Suprapubic skin (tissue), 4 donors: Measurements from ENCODE around the gene ADGRB3.

ENCODE experiments used
- EP300 ChIP-seq: sonication (generic); formaldehyde crosslinking; IDR thresholded peaks from one replicate; pipeline ENCODE4 v1.6.1; 2017; ENCODE audit warnings: antibody characterized with exemption
- POLR2A ChIP-seq, 2 donors: fragments of 450-650 bp; IDR thresholded peaks; one replicate each; pipeline ENCODE4 v1.6.1; 2017; ENCODE audit warnings: antibody characterized with exemption in 2 of 2, mild to moderate bottlenecking in 2 of 2, moderate library complexity in 2 of 2
- POLR2AphosphoS5 ChIP-seq, 3 donors: sonication (generic); formaldehyde crosslinking; IDR thresholded peaks; one replicate each; pipeline ENCODE4 v1.6.1; 2017; ENCODE audit warnings: antibody characterized with exemption in 3 of 3
- TF ChIP-seq, protein P1 (sequence below), 2 donors: fragments of 200-600 bp in 1 of 2; fragments of 450-650 bp in 1 of 2; sonication (generic) in 1 of 2; IDR thresholded peaks; one replicate each; pipeline ENCODE4 v1.5.1; 2016 to 2019; ENCODE audit warnings: antibody characterized with exemption in 2 of 2, mild to moderate bottlenecking in 1 of 2, moderate library complexity in 1 of 2

DNA sequence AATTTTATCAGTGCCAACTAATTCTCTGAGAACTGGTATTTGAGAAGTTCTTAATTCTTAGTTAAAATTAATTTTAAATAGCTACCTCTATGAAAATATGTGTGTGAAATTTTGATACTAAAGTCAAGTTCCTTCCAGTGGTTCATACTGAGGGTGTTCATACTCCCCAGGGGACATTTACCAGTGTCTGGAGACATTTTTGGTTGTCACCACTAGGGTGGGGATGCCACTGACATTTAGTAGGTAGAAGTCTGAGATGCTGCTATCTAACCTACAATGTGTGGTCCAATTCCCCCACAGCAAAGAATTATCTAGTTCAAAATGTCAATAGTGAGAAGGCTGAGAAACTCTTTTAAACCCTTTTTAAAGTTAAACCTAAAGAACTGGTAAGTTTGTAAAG is 463.8 kb downstream of the ADGRB3 start:
- TF ChIP-seq, protein P1, sequence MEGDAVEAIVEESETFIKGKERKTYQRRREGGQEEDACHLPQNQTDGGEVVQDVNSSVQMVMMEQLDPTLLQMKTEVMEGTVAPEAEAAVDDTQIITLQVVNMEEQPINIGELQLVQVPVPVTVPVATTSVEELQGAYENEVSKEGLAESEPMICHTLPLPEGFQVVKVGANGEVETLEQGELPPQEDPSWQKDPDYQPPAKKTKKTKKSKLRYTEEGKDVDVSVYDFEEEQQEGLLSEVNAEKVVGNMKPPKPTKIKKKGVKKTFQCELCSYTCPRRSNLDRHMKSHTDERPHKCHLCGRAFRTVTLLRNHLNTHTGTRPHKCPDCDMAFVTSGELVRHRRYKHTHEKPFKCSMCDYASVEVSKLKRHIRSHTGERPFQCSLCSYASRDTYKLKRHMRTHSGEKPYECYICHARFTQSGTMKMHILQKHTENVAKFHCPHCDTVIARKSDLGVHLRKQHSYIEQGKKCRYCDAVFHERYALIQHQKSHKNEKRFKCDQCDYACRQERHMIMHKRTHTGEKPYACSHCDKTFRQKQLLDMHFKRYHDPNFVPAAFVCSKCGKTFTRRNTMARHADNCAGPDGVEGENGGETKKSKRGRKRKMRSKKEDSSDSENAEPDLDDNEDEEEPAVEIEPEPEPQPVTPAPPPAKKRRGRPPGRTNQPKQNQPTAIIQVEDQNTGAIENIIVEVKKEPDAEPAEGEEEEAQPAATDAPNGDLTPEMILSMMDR (IDR thresholded peaks at IDR 0.05), result no peak
- no peak for TF ChIP-seq POLR2A (IDR thresholded peaks at IDR 0.05)
- TF ChIP-seq EP300, result no peak
- no peak for TF ChIP-seq POLR2AphosphoS5 (IDR thresholded peaks at IDR 0.05)
